WERI-Rb-1 (cell line): ENCODE results near the gene NACC2.

ENCODE experiments used
- DNase-seq: peaks from one replicate; pipeline ENCODE4 v3.0.0-alpha.2; 2020
- H3K27ac ChIP-seq: fragments of 250-450 bp; sonication (Bioruptor Pico); 2 replicates; pipeline ENCODE4 v1.5.1; 2020; ENCODE audit warnings: mild to moderate bottlenecking, moderate library complexity
- H3K27me3 ChIP-seq: fragments of 250-450 bp; sonication (Bioruptor Pico); 2 replicates; pipeline ENCODE4 v1.5.1; 2021; ENCODE audit warnings: mild to moderate bottlenecking, low read depth, moderate library complexity; ENCODE audit not compliant: insufficient read depth, severe bottlenecking
- H3K36me3 ChIP-seq: fragments of 250-450 bp; sonication (Bioruptor Pico); 2 replicates; pipeline ENCODE4 v1.5.1; 2020; ENCODE audit warnings: mild to moderate bottlenecking, moderate library complexity
- H3K4me3 ChIP-seq: 2 replicates; pipeline ENCODE4 v1.5.1; 2011; ENCODE audit warnings: low read depth, mild to moderate bottlenecking, control low read depth, low read length
- H3K9me3 ChIP-seq: fragments of 250-450 bp; sonication (Bioruptor Pico); 2 replicates; pipeline ENCODE4 v1.5.1; 2021; ENCODE audit warnings: mild to moderate bottlenecking, moderate library complexity; ENCODE audit not compliant: severe bottlenecking
- TF ChIP-seq, protein P1 (sequence below): IDR thresholded peaks from 2 replicates; pipeline ENCODE4 v1.5.1; 2011; ENCODE audit warnings: low read depth, mild to moderate bottlenecking, control low read depth, inconsistent platforms, low read length

NACC2 gene

GRCh38 chr9:135985889-135986288 lies 109.2 kb downstream of the NACC2 start:
- TF ChIP-seq, protein P1, sequence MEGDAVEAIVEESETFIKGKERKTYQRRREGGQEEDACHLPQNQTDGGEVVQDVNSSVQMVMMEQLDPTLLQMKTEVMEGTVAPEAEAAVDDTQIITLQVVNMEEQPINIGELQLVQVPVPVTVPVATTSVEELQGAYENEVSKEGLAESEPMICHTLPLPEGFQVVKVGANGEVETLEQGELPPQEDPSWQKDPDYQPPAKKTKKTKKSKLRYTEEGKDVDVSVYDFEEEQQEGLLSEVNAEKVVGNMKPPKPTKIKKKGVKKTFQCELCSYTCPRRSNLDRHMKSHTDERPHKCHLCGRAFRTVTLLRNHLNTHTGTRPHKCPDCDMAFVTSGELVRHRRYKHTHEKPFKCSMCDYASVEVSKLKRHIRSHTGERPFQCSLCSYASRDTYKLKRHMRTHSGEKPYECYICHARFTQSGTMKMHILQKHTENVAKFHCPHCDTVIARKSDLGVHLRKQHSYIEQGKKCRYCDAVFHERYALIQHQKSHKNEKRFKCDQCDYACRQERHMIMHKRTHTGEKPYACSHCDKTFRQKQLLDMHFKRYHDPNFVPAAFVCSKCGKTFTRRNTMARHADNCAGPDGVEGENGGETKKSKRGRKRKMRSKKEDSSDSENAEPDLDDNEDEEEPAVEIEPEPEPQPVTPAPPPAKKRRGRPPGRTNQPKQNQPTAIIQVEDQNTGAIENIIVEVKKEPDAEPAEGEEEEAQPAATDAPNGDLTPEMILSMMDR: no peak
- Histone ChIP-seq H3K9me3 (no peaks in the 10 kb centered on the region), H3K4me3 (no peak overlapping the region), H3K36me3 (no peaks in the 10 kb centered on the region), H3K27me3 (no peaks in the 10 kb centered on the region), H3K27ac (no peak overlapping the region)
- no peak for DNase-seq

DNA sequence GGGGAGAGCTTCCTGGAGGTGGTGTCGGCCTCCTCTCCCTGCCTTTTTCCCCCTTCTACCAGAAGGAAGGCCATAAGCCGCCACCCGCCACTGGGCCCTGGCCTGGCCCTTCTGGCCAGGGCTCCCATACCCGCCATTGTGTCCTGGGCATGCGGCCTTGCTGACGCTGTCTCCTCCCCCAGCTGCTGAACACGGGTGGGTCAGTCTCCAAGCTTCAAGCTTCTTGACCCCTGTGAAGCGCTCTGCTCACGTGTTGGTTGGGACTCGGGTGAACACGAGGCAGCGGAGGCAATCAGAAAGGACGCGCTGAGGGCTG lies 109.7 kb downstream of the NACC2 start:
- TF ChIP-seq, protein P1: no peak

DNA sequence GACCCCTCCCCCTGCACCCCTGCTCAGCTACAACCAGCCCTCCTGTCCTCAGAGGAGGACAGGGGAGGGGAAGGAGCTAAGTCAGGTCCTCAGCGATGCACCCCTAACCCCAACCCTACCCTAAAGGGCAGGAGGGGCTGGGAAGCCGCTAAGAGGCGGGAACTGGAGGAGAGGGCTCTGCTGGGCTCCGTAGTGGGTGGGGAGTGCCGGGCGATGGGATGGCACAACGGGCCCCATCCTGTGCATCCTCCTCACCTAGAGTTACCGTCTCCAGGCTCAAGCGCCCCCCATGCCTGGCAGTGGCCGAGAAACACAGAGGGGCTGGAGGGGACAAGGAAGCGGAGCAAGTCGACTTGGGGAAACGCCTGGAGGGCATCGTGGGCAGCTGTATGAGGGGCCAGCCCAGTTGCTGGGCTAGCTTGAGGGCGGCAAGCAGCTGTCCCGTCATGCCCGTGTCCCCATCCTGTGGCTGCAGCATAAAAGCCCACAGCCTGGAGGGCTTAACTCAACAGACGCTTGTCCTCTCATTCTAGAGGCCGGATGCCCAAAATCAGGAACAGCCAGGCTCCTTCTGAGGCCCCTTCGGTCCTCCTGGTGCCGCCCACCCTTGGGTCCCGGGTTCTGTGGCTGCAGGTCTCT lies 110.9 kb downstream of the NACC2 start:
- H3K27ac ChIP-seq: no peak overlapping the region
- TF ChIP-seq, protein P1: no peak
- H3K9me3 ChIP-seq: no peaks in the 10 kb centered on the region
- H3K27me3 ChIP-seq: no peaks in the 10 kb centered on the region
- peak; percentile 43 for DNase-seq
- no peaks in the 10 kb centered on the region for H3K36me3 ChIP-seq
- H3K4me3 ChIP-seq: peak overlapping the region; percentile 24

More for the DNA sequence above, 109.7 kb downstream of the NACC2 start:
- DNase-seq: no peak
- peak overlapping the region; percentile 21; the same call in 1 of the 2 replicates for H3K27ac ChIP-seq
- no peaks in the 10 kb centered on the region for H3K36me3 ChIP-seq
- no peaks in the 10 kb centered on the region for H3K27me3 ChIP-seq
- no peak overlapping the region for H3K4me3 ChIP-seq
- no peaks in the 10 kb centered on the region for H3K9me3 ChIP-seq

DNA sequence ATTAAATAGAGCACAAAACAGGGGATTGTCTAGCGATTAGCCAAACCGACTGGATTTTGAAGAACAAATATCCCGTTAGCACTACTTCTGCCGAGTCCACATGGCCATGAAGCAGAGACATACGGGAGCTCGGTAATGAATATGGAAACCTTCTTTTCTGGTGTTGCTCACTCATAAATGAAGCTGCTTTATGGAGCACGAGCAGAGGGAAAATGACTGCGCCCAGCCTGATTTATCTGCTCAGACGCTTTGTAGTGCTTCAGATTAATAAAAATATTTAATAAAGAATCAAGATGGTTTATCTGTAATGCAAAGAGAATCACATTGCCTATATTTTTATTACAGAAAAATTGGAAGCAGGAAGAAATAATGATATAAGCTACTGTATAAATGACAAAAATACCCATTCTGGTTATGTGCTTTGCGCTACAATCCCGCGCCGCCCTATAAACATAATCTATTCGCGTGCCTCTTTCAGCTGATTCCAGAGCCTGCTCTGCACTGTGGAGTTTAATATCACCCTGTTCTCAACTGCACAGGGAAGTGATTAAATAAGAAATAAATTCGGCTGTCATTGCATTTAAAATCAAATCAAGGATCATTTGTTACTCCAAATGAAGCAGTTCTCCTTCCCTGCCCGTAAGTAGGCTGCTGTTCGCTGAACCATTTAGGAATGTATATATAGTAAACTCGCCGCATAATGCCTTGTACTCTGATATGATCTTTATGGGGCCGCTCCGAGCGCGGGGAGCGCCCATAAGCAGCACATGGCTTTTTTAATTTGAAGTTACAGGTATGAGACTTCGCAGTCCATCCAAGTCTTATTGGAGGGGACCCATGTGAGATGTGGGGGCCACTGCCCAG lies 111.6 kb downstream of the NACC2 start:
- TF ChIP-seq, protein P1: no peak
- H3K27ac ChIP-seq: peak overlapping the region; percentile 54
- no peaks in the 10 kb centered on the region for H3K36me3 ChIP-seq

DNA sequence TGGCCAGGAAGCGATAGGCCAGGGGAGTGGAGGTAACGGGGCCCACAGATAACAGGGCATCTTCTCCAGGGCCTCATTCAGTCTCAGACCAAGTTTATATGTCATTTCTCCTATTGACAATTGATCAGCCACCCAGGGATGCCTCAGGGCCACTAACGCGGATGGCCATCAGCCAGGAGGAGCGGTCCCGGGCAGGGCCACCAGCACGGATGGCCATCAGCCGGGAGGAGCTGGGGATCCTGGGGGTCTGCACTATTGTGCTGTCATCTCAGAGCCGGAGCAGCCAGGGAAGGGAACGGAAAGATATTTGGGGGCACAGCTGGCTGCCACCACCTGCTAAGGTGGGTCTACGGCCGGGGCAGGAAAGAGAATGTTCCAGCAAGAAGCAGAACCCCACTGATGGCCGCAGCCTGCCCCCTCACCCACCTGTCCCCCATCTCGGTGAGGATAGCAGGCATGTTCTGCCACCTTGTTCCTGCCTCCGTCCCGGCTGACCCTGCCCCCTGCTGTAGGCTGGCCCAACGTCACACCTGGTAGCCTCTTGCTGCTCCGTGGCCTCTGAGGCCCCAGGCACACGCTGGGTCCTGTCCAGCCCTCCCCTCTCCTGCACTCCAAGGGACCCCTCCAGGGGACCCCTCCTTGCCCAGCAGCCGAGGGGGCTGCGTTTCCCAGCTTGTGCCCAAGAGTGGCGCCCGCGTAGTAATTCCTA lies 112.4 kb downstream of the NACC2 start:
- H3K27ac ChIP-seq: peak overlapping the region; percentile 54
- no peaks in the 10 kb centered on the region for H3K27me3 ChIP-seq

More for the DNA sequence above, 111.6 kb downstream of the NACC2 start:
- Histone ChIP-seq H3K27me3 (no peaks in the 10 kb centered on the region), H3K9me3 (no peaks in the 10 kb centered on the region), H3K4me3 (peak overlapping the region; percentile 24)
- DNase-seq: no peak

More for the DNA sequence above, 112.4 kb downstream of the NACC2 start:
- no peaks in the 10 kb centered on the region for H3K36me3 ChIP-seq
- H3K4me3 ChIP-seq: no peak overlapping the region
- TF ChIP-seq, protein P1: 0 out of 2 replicates have a peak, but pooled peaks have one; percentile 19
- no peaks in the 10 kb centered on the region for H3K9me3 ChIP-seq
- peak; percentile 52 for DNase-seq
